ENCODE measurements around the gene RAB29.
A peak's percentile ranks its signal among the peaks of the same experiment; 100 is the strongest.

RAB29 gene

GRCh38 chr1:205744403-205744802, 30.9 kb downstream of the RAB29 start:
- DNase-seq (ENCODE audit: low spot score): no peak
- H3K4me1 ChIP-seq (ENCODE audit: insufficient read depth, poor library complexity, severe bottlenecking): peaks cover 24% of the 10 kb centered on the region
- ATAC-seq (ENCODE audit: low read depth): no peak
- no peaks in the 10 kb centered on the region for H3K27me3 ChIP-seq (ENCODE audit: insufficient read depth, poor library complexity, severe bottlenecking)
- no peak overlapping the region for H3K4me3 ChIP-seq (ENCODE audit: severe bottlenecking)
- no peak for TF ChIP-seq CTCF (IDR thresholded peaks at IDR 0.05; ENCODE audit: poor library complexity, severe bottlenecking)
- no peak overlapping the region for H3K27ac ChIP-seq (ENCODE audit: poor library complexity, severe bottlenecking)
- H3K36me3 ChIP-seq (ENCODE audit: low read depth): peaks cover 82% of the 10 kb centered on the region
- H3K9me3 ChIP-seq (ENCODE audit: severe bottlenecking): no peaks in the 10 kb centered on the region

DNA sequence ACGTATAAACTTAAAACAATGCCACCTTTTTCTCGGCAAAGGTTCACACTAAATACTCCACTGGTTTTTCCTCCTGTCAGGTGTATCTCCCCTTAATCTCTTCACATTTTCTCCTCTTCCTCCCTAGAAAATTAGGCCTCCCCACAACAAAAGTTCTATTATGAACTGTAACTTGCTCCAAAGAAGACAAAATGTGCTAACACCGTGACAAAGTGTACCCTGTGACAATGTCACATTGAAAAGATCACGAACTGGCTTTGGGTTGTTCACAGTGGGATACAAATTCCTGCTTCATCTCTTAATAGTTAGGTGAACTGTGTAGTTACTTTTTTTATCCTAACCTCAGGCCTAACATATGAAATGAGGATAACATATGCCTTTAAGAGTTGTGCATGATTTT, 31.3 kb downstream of the RAB29 start:
- TF ChIP-seq CTCF (IDR thresholded peaks at IDR 0.05; ENCODE audit: poor library complexity, severe bottlenecking): no peak
- no peaks in the 10 kb centered on the region for H3K9me3 ChIP-seq (ENCODE audit: severe bottlenecking)
- H3K4me1 ChIP-seq (ENCODE audit: insufficient read depth, poor library complexity, severe bottlenecking): peaks cover 24% of the 10 kb centered on the region
- no peak for ATAC-seq (ENCODE audit: low read depth)
- H3K27ac ChIP-seq (ENCODE audit: poor library complexity, severe bottlenecking): no peak overlapping the region
- no peaks in the 10 kb centered on the region for H3K27me3 ChIP-seq (ENCODE audit: insufficient read depth, poor library complexity, severe bottlenecking)
- peaks cover 86% of the 10 kb centered on the region for H3K36me3 ChIP-seq (ENCODE audit: low read depth)
- no peak for DNase-seq (ENCODE audit: low spot score)
- no peak overlapping the region for H3K4me3 ChIP-seq (ENCODE audit: severe bottlenecking)

DNA sequence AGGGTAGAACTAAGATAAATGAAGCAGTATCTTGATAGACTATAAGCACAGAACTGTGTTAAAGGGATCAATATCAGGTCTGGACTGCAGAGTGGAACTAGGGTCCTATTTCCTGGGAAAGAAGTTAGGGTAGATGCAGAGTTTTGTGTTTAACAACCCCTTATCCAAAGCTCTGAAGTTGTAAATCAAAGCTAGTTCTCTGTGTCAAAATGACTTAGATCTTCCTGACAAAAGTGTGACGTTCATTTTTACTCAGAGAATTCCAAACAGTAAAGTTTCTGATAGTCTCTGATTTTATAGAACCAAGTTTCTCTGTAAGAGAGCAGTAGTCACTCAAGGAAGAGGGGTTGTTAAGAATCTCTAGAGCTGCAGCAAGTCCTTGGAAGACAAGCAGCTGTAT, 33.6 kb downstream of the RAB29 start:
- ATAC-seq (ENCODE audit: low read depth): no peak
- peaks cover 9% of the 10 kb centered on the region for H3K4me1 ChIP-seq (ENCODE audit: insufficient read depth, poor library complexity, severe bottlenecking)
- peaks cover 85% of the 10 kb centered on the region for H3K36me3 ChIP-seq (ENCODE audit: low read depth)
- no peaks in the 10 kb centered on the region for H3K9me3 ChIP-seq (ENCODE audit: severe bottlenecking)
- H3K27me3 ChIP-seq (ENCODE audit: insufficient read depth, poor library complexity, severe bottlenecking): no peaks in the 10 kb centered on the region
- no peak overlapping the region for H3K4me3 ChIP-seq (ENCODE audit: severe bottlenecking)
- H3K27ac ChIP-seq (ENCODE audit: poor library complexity, severe bottlenecking): no peak overlapping the region
- no peak for TF ChIP-seq CTCF (IDR thresholded peaks at IDR 0.05; ENCODE audit: poor library complexity, severe bottlenecking)
- no peak for DNase-seq (ENCODE audit: low spot score)

GRCh38 chr1:205739348-205740160, 35.7 kb downstream of the RAB29 start:
- H3K27ac ChIP-seq (ENCODE audit: poor library complexity, severe bottlenecking): no peak overlapping the region
- peaks cover 86% of the 10 kb centered on the region for H3K36me3 ChIP-seq (ENCODE audit: low read depth)
- ATAC-seq (ENCODE audit: low read depth) (peak; percentile 28; the same call in 1 of the 3 replicates), DNase-seq (ENCODE audit: low spot score) (no peak)
- TF ChIP-seq CTCF (IDR thresholded peaks at IDR 0.05; ENCODE audit: poor library complexity, severe bottlenecking): no peak
- no peaks in the 10 kb centered on the region for H3K9me3 ChIP-seq (ENCODE audit: severe bottlenecking)
- peaks cover 5% of the 10 kb centered on the region for H3K4me1 ChIP-seq (ENCODE audit: insufficient read depth, poor library complexity, severe bottlenecking)
- H3K27me3 ChIP-seq (ENCODE audit: insufficient read depth, poor library complexity, severe bottlenecking): no peaks in the 10 kb centered on the region
- H3K4me3 ChIP-seq (ENCODE audit: severe bottlenecking): no peak overlapping the region

- no peaks in the 10 kb centered on the region for H3K27me3 ChIP-seq (ENCODE audit: insufficient read depth, poor library complexity, severe bottlenecking)
- H3K4me1 ChIP-seq (ENCODE audit: insufficient read depth, poor library complexity, severe bottlenecking): no peaks in the 10 kb centered on the region
- no peaks in the 10 kb centered on the region for H3K9me3 ChIP-seq (ENCODE audit: severe bottlenecking)
- ATAC-seq (ENCODE audit: low read depth): no peak
- no peak overlapping the region for H3K27ac ChIP-seq (ENCODE audit: poor library complexity, severe bottlenecking)
- H3K36me3 ChIP-seq (ENCODE audit: low read depth): peaks cover 87% of the 10 kb centered on the region
- no peak overlapping the region for H3K4me3 ChIP-seq (ENCODE audit: severe bottlenecking)
- no peak for DNase-seq (ENCODE audit: low spot score)
- no peak for TF ChIP-seq CTCF (IDR thresholded peaks at IDR 0.05; ENCODE audit: poor library complexity, severe bottlenecking)
Measured at GRCh38 chr1:205735218-205735617, 40.1 kb downstream of the RAB29 start.

Measured in RWPE2 (cell line).